Measurements from ENCODE around the gene PTDSS2. TPM values are rescaled to one million over a fixed set of nuclear protein-coding genes. Genes with fewer than 3 reads are reported as not detected.

Gene PTDSS2
- polyA plus RNA-seq, 5 donors: 21.2 to 31.5 (median 25.8) TPM

Other genes with a start within 250 kb of the PTDSS2 start
- 10 to 100 TPM; 32.2 to 54.4 (median 45.5) TPM for gene BET1L, start 242.9 kb upstream of the PTDSS2 start, polyA plus RNA-seq (ENCODE audit: insufficient read depth in 1 of 5, insufficient read length in 5 of 5, low replicate concordance in 1 of 5)
- 10 to 100 TPM; 60.3 to 94.1 (median 71.1) TPM for gene RIC8A, start 242.6 kb upstream of the PTDSS2 start, polyA plus RNA-seq (ENCODE audit: insufficient read depth in 1 of 5, insufficient read length in 5 of 5, low replicate concordance in 1 of 5)
- 10 to 100 TPM; 24.6 to 35.2 (median 31.2) TPM for gene SIRT3, start 213.9 kb upstream of the PTDSS2 start, polyA plus RNA-seq (ENCODE audit: insufficient read depth in 1 of 5, insufficient read length in 5 of 5, low replicate concordance in 1 of 5)
- gene PSMD13, start 213.3 kb upstream of the PTDSS2 start, polyA plus RNA-seq (ENCODE audit: insufficient read depth in 1 of 5, insufficient read length in 5 of 5, low replicate concordance in 1 of 5): 100 to 1,000 TPM; 131 to 161 (median 153) TPM
- gene NLRP6, start 171.9 kb upstream of the PTDSS2 start, polyA plus RNA-seq (ENCODE audit: insufficient read depth in 1 of 5, insufficient read length in 5 of 5, low replicate concordance in 1 of 5): under 1 TPM in 3 of 5 donors, not detected in 2; 0.04 to 0.07 (median 0.06) TPM
- gene PGGHG, start 161.2 kb upstream of the PTDSS2 start, polyA plus RNA-seq (ENCODE audit: insufficient read depth in 1 of 5, insufficient read length in 5 of 5, low replicate concordance in 1 of 5): 10 to 100 TPM; 12.3 to 27.9 (median 18.1) TPM
- under 1 TPM; 0.14 to 0.43 (median 0.33) TPM for gene IFITM5, start 150.8 kb upstream of the PTDSS2 start, polyA plus RNA-seq (ENCODE audit: insufficient read depth in 1 of 5, insufficient read length in 5 of 5, low replicate concordance in 1 of 5)
- 100 to 1,000 TPM; 108 to 193 (median 143) TPM for gene IFITM2, start 142.5 kb upstream of the PTDSS2 start, polyA plus RNA-seq (ENCODE audit: insufficient read depth in 1 of 5, insufficient read length in 5 of 5, low replicate concordance in 1 of 5)
- 10 to 100 TPM in 4 of 5 donors, 1 to 10 TPM in 1; 9.3 to 14.1 (median 13.2) TPM for gene IFITM1, start 136.2 kb upstream of the PTDSS2 start, polyA plus RNA-seq (ENCODE audit: insufficient read depth in 1 of 5, insufficient read length in 5 of 5, low replicate concordance in 1 of 5)
- 100 to 1,000 TPM; 255 to 655 (median 324) TPM for gene IFITM3, start 129.4 kb upstream of the PTDSS2 start, polyA plus RNA-seq (ENCODE audit: insufficient read depth in 1 of 5, insufficient read length in 5 of 5, low replicate concordance in 1 of 5)
- 10 to 100 TPM; 40.1 to 62.6 (median 57.2) TPM for gene B4GALNT4, start 80.8 kb upstream of the PTDSS2 start, polyA plus RNA-seq (ENCODE audit: insufficient read depth in 1 of 5, insufficient read length in 5 of 5, low replicate concordance in 1 of 5)
- 10 to 100 TPM in 4 of 5 donors, 1 to 10 TPM in 1; 9.5 to 17.4 (median 13.3) TPM for gene PKP3, start 56.1 kb upstream of the PTDSS2 start, polyA plus RNA-seq (ENCODE audit: insufficient read depth in 1 of 5, insufficient read length in 5 of 5, low replicate concordance in 1 of 5)
- gene SIGIRR, start 35.3 kb upstream of the PTDSS2 start, polyA plus RNA-seq (ENCODE audit: insufficient read depth in 1 of 5, insufficient read length in 5 of 5, low replicate concordance in 1 of 5): 10 to 100 TPM; 19.0 to 44.1 (median 33.8) TPM
- gene ANO9, start 8.3 kb upstream of the PTDSS2 start, polyA plus RNA-seq (ENCODE audit: insufficient read depth in 1 of 5, insufficient read length in 5 of 5, low replicate concordance in 1 of 5): 1 to 10 TPM; 4.5 to 9.0 (median 6.8) TPM
- gene RNH1, start 57.0 kb downstream of the PTDSS2 start, polyA plus RNA-seq (ENCODE audit: insufficient read depth in 1 of 5, insufficient read length in 5 of 5, low replicate concordance in 1 of 5): 100 to 1,000 TPM in 1 of 5 donors, 10 to 100 TPM in 4; 63.3 to 130 (median 87.3) TPM
- 10 to 100 TPM; 27.3 to 63.3 (median 38.2) TPM for gene HRAS, start 85.3 kb downstream of the PTDSS2 start, polyA plus RNA-seq (ENCODE audit: insufficient read depth in 1 of 5, insufficient read length in 5 of 5, low replicate concordance in 1 of 5)
- gene LRRC56, start 87.2 kb downstream of the PTDSS2 start, polyA plus RNA-seq (ENCODE audit: insufficient read depth in 1 of 5, insufficient read length in 5 of 5, low replicate concordance in 1 of 5): 1 to 10 TPM; 2.3 to 5.0 (median 3.3) TPM
- 1 to 10 TPM; 1.6 to 4.9 (median 2.8) TPM for gene LMNTD2, start 110.5 kb downstream of the PTDSS2 start, polyA plus RNA-seq (ENCODE audit: insufficient read depth in 1 of 5, insufficient read length in 5 of 5, low replicate concordance in 1 of 5)
- 10 to 100 TPM; 16.5 to 41.2 (median 27.6) TPM for gene RASSF7, start 110.7 kb downstream of the PTDSS2 start, polyA plus RNA-seq (ENCODE audit: insufficient read depth in 1 of 5, insufficient read length in 5 of 5, low replicate concordance in 1 of 5)
- 10 to 100 TPM; 16.0 to 28.3 (median 20.4) TPM for gene PHRF1, start 126.2 kb downstream of the PTDSS2 start, polyA plus RNA-seq (ENCODE audit: insufficient read depth in 1 of 5, insufficient read length in 5 of 5, low replicate concordance in 1 of 5)
- 10 to 100 TPM in 3 of 5 donors, 1 to 10 TPM in 2; 6.9 to 19.1 (median 11.5) TPM for gene IRF7, start 165.7 kb downstream of the PTDSS2 start, polyA plus RNA-seq (ENCODE audit: insufficient read depth in 1 of 5, insufficient read length in 5 of 5, low replicate concordance in 1 of 5)
- under 1 TPM; 0.20 to 0.86 (median 0.58) TPM for gene CDHR5, start 174.7 kb downstream of the PTDSS2 start, polyA plus RNA-seq (ENCODE audit: insufficient read depth in 1 of 5, insufficient read length in 5 of 5, low replicate concordance in 1 of 5)
- 10 to 100 TPM in 1 of 5 donors, 1 to 10 TPM in 4; 1.2 to 14.9 (median 1.7) TPM for gene SCT, start 176.9 kb downstream of the PTDSS2 start, polyA plus RNA-seq (ENCODE audit: insufficient read depth in 1 of 5, insufficient read length in 5 of 5, low replicate concordance in 1 of 5)
- gene DRD4, start 187.0 kb downstream of the PTDSS2 start, polyA plus RNA-seq (ENCODE audit: insufficient read depth in 1 of 5, insufficient read length in 5 of 5, low replicate concordance in 1 of 5): 1 to 10 TPM in 2 of 5 donors, under 1 TPM in 3; 0.21 to 1.5 (median 0.74) TPM
- gene DEAF1, start 244.9 kb downstream of the PTDSS2 start, polyA plus RNA-seq (ENCODE audit: insufficient read depth in 1 of 5, insufficient read length in 5 of 5, low replicate concordance in 1 of 5): 10 to 100 TPM; 32.7 to 49.5 (median 37.7) TPM
- 10 to 100 TPM; 23.2 to 35.8 (median 29.9) TPM for gene TMEM80, start 245.5 kb downstream of the PTDSS2 start, polyA plus RNA-seq (ENCODE audit: insufficient read depth in 1 of 5, insufficient read length in 5 of 5, low replicate concordance in 1 of 5)